Omental fat pad (tissue), 4 donors: ENCODE data around the gene LYRM9. TPM values are rescaled to one million over a fixed set of nuclear protein-coding genes. Genes with fewer than 3 reads are reported as not detected.

Source experiments
- ATAC-seq: fragments of 150-250 bp; one replicate; pipeline ENCODE4 v1.9.1; 2016; ENCODE audit warnings: mild to moderate bottlenecking, moderate library complexity; ENCODE audit not compliant: low FRiP score
- DNase-seq: peaks from one replicate; pipeline ENCODE4 v3.0.0-alpha.2; 2019; ENCODE audit warnings: low spot score
- CTCF ChIP-seq, 3 donors: fragments of 450-650 bp; IDR thresholded peaks; one replicate each; pipeline ENCODE4 v1.5.1; 2016 to 2017; ENCODE audit warnings: antibody characterized with exemption in 3 of 3, mild to moderate bottlenecking in 3 of 3, moderate library complexity in 2 of 3
- total RNA-seq, 4 donors: library from RNA; depleted of rRNA; stranded (reverse); fragments of >200 nt; gene quantifications; one replicate each; pipeline ENCODE4 v1.1.0, GENCODE V29; 2016

LYRM9 gene
- total RNA-seq, 4 donors from 2014 or later = 10.4 to 24.0 (median 18.5) TPM

GRCh38 chr17:27878776-27879562 lies 14.2 kb downstream of the LYRM9 start:
- TF ChIP-seq CTCF (IDR thresholded peaks at IDR 0.05) = no peak
- ATAC-seq (no peak), DNase-seq (no peak)

DNA sequence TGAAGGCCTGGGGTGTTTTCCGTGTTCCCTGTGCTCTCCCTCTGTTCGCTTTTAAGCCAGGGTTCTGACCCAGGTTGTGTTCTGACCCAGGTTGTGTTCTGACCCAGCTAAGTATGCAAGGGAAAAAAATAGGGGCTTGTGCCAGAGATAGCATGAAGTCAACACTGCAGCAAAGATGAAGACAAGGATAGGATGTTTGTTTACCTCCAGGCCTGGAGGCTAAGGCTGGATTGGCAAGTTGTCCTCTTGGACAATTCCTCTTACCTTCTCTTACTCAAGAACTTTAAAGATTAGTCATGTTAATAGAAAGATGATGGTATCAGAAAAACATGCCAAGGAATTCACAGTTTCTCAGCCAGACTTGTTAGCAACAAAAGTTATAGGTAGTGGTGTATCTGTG lies 19.4 kb downstream of the LYRM9 start:
- no peak for DNase-seq
- no peak for ATAC-seq
- TF ChIP-seq CTCF (IDR thresholded peaks at IDR 0.05) = no peak

DNA sequence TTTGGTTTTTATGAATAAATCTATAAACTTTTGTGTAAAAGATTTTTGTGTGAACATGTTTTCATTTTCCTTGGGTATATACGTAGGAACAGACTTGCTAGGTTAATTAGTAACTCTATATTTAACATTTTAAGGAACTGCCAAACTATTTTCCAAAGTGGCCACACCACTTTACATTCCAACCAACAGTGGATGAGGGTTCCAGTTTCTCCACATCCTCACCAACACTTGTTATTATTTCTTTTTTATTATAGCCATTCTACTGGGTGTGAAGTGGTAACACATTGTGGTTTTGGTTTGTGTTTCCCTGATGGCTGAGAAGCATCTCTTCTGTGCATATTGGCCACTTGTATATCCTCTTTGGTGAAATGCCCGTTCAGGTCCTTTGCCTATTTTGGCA lies 20.0 kb downstream of the LYRM9 start:
- no peak for TF ChIP-seq CTCF (IDR thresholded peaks at IDR 0.05)
- no peak for DNase-seq

DNA sequence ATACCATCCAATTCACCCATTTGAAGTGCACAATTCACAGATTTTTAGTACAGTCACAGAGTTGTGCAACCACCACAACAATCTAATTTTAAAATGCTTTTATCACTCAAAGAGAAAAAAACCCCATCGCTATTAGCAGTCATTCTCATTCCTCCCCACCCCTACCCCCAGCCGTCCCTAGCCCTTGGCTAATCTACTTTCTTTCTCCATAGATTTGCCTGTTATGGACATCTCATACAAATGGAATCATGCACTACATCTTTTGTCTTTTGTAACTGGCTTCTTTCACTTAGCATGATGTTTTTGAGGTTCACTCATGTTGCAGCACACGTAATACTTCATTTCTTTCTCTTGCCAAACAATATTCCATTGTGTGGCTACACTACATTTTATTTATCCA lies 20.4 kb downstream of the LYRM9 start:
- no peak for TF ChIP-seq CTCF (IDR thresholded peaks at IDR 0.05)
- DNase-seq = no peak
- ATAC-seq = no peak

More for the DNA sequence above, 20.0 kb downstream of the LYRM9 start:
- no peak for ATAC-seq

DNA sequence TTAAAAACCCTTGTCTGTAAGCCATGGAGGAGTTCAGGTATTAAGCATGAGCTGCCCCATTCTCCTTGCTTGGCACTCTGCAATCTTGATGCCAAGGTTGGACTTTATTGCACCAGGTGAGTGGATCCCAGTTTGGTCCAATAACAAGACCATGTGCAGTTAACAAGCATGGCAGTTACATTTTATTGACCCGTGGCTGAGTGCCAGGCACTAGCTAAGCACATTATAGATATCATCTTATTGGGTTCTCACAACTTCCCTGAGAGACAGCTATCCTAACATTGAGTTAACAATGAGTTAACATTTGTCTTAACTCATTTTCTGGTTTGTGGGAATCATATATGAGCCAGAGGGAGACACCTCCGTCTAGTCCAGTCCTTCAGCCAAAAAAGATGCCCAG lies 21.8 kb downstream of the LYRM9 start:
- no peak for ATAC-seq
- no peak for TF ChIP-seq CTCF (IDR thresholded peaks at IDR 0.05)
- DNase-seq = no peak

DNA sequence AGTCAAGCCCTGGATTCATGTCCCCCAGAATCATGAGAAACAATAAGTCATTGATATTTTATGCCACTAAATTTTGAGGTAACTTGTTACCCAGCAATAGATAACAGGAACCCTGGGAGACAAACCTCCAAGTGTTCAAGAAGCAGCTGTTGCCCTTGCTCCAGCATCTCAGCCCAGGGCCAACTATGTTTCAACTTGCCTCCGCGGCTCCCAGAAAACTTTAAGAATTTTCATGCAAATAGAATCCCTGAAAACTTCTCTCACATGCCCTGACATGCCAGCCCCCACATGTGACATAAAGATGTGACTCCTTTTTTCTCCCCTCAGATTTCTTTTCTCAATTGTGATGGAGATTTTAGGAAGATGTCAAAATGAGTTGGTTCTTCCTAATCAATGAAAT lies 22.8 kb downstream of the LYRM9 start:
- DNase-seq = no peak
- TF ChIP-seq CTCF (IDR thresholded peaks at IDR 0.05) = no peak
- no peak for ATAC-seq

DNA sequence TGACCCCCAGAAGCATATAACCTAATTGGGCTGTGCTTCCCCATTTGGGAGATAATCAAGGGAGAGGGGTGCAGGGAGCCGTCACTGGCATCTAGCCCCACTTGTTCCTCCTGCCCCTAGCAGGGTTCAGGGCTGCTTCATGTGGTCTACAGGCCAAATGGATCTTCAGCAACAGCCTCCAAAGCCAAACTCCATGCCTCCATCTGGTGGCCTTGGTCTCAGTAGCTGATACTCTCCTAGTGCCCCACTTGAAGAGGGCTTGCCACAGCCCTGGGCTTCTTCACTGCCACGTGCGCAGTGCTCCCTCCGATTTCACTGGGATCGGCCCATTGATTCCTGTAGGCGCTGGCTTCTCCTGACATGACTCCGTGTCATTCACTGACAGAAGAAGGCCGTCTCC lies 24.6 kb downstream of the LYRM9 start:
- no peak for DNase-seq
- ATAC-seq = no peak
- no peak for TF ChIP-seq CTCF (IDR thresholded peaks at IDR 0.05)
